SHP77 (cell line): ENCODE results near the gene TPR.
"Not testable (repeated sequence)": the region's sequence is repeated elsewhere in the genome, so short reads cannot be mapped to it uniquely, and the experiment has no call there.

Source experiments
- DNase-seq, 2 experiments: peaks; one replicate each; lab custom pipeline; 2025; lab: John Stamatoyannopoulos, UW

TPR gene

GRCh38 chr1:186375152-186375928, at the start of gene TPR, which contains the start of gene ODR4:
Gene TPR (minus strand): TSS chr1:186375253. CDS start chr1:186375028, 225 bp downstream.
Gene ODR4 (plus strand): TSS chr1:186375838. CDS start chr1:186379786, 3,948 bp downstream.
- peak; percentile 98 for DNase-seq

GRCh38 chr1:186424539-186424938, 49.5 kb upstream of the TPR start:
- no peak for DNase-seq

GRCh38 chr1:186421446-186421845, 46.4 kb upstream of the TPR start:
- no peak for DNase-seq

- no peak for DNase-seq
Measured at GRCh38 chr1:186420923-186421322, 45.9 kb upstream of the TPR start.

GRCh38 chr1:186420311-186420710, 45.3 kb upstream of the TPR start:
- no peak for DNase-seq

GRCh38 chr1:186418503-186418902, 43.5 kb upstream of the TPR start:
- peak; percentile 17 to 20 for DNase-seq

- DNase-seq, result no peak
Measured at GRCh38 chr1:186413319-186413718, 38.3 kb upstream of the TPR start.

GRCh38 chr1:186409091-186409490, 34.0 kb upstream of the TPR start:
- DNase-seq, result no peak

- peak; percentile 20 to 37 for DNase-seq
Measured at GRCh38 chr1:186404454-186405051, 29.5 kb upstream of the TPR start.

GRCh38 chr1:186403632-186404031, 28.6 kb upstream of the TPR start:
- no peak for DNase-seq

GRCh38 chr1:186401446-186401845, 26.4 kb upstream of the TPR start:
- not testable (repeated sequence) for DNase-seq

- DNase-seq, result not testable (repeated sequence)
Measured at GRCh38 chr1:186392711-186393110, 17.7 kb upstream of the TPR start.

- no peak for DNase-seq
Measured at GRCh38 chr1:186391841-186392240, 16.8 kb upstream of the TPR start.

- no peak for DNase-seq
Measured at GRCh38 chr1:186390925-186391324, 15.9 kb upstream of the TPR start.

- no peak for DNase-seq
Measured at GRCh38 chr1:186386725-186387383, 11.8 kb upstream of the TPR start.

GRCh38 chr1:186375929-186376319, 871 bp upstream of the TPR start:
- no peak for DNase-seq

- peak; percentile 25 to 26 for DNase-seq
Measured at GRCh38 chr1:186374303-186375151, 526 bp downstream of the TPR start.

GRCh38 chr1:186347837-186348691, 27.0 kb downstream of the TPR start:
- not testable (repeated sequence) for DNase-seq

- no peak for DNase-seq
Measured at GRCh38 chr1:186340772-186341171, 34.3 kb downstream of the TPR start.

GRCh38 chr1:186337554-186337953, 37.5 kb downstream of the TPR start:
- no peak for DNase-seq

- DNase-seq, result no peak
Measured at GRCh38 chr1:186330758-186331157, 44.3 kb downstream of the TPR start.
